Left ventricle myocardium inferior (tissue), 1 donor: ENCODE data around the gene GRIN3A. TPM values are rescaled to one million over a fixed set of nuclear protein-coding genes. Genes with fewer than 3 reads are reported as not detected.
A peak's percentile ranks its signal among the peaks of the same experiment; 100 is the strongest.

Experiments used
- DNase-seq: peaks from one replicate; pipeline ENCODE4 v3.0.0-alpha.2; 2020
- H3K27ac ChIP-seq: fragments of 200-600 bp; replicated peaks from 2 replicates; pipeline ENCODE4 v1.8.0; 2021
- H3K27me3 ChIP-seq: fragments of 200-600 bp; 2 replicates; pipeline ENCODE4 v1.8.0; 2021; ENCODE audit warnings: low read depth
- H3K36me3 ChIP-seq: fragments of 200-600 bp; 2 replicates; pipeline ENCODE4 v1.8.0; 2021
- H3K4me1 ChIP-seq: fragments of 200-600 bp; 2 replicates; pipeline ENCODE4 v1.8.0; 2021
- H3K4me3 ChIP-seq: fragments of 200-600 bp; 2 replicates; pipeline ENCODE4 v1.8.0; 2021; ENCODE audit warnings: mild to moderate bottlenecking, moderate library complexity
- H3K9me3 ChIP-seq: fragments of 200-600 bp; replicated peaks from 2 replicates; pipeline ENCODE4 v1.8.0; 2021
- intact Hi-C: fragments of 100-400 bp; cut with micrococcal nuclease; formaldehyde crosslinking; loops from one replicate; pipeline ENCODE4 v1.11.0; 2022
- total RNA-seq: library from RNA; stranded (reverse); fragmentation: NEBNext Ultra II Directional; extraction: Animal tissue kit (Norgen Biotek cat#: 25700); gene quantifications from one replicate; pipeline ENCODE4 v1.2.1, GENCODE V29; 2021
- TF ChIP-seq, protein P1 (sequence below): fragments of 200-600 bp; IDR thresholded peaks from 2 replicates; pipeline ENCODE4 v1.8.0; 2021; ENCODE audit warnings: antibody characterized with exemption, mild to moderate bottlenecking, borderline replicate concordance
- donor health status: DM: no; HTN: yes; CAD: no; lungs with severe emphysema.

Gene GRIN3A
- total RNA-seq, 1 donor from 2014 or later, result 0.49 TPM

DNA sequence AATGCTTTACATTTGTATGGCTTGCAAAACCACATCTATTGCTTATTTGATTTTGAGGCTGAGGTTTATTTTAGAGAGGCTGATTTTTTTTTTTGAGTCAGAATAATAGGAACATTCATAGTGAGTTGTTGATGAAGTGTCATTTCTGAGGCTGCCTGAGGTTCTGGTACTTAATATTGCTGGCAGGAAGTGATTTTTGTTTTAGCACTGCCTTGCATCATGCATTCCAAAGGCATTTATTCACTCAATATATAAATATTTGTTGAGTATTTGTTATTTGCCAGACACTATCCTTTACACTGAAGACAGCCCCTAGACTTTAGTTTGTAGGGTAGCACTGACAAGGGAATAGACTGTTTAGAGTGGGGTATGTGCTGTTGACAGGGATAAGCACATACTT is 202.1 kb downstream of the GRIN3A start:
- no peak for DNase-seq
- H3K27me3 ChIP-seq, result no peaks in the 10 kb centered on the region
- no peak overlapping the region for H3K4me3 ChIP-seq
- TF ChIP-seq, protein P1, sequence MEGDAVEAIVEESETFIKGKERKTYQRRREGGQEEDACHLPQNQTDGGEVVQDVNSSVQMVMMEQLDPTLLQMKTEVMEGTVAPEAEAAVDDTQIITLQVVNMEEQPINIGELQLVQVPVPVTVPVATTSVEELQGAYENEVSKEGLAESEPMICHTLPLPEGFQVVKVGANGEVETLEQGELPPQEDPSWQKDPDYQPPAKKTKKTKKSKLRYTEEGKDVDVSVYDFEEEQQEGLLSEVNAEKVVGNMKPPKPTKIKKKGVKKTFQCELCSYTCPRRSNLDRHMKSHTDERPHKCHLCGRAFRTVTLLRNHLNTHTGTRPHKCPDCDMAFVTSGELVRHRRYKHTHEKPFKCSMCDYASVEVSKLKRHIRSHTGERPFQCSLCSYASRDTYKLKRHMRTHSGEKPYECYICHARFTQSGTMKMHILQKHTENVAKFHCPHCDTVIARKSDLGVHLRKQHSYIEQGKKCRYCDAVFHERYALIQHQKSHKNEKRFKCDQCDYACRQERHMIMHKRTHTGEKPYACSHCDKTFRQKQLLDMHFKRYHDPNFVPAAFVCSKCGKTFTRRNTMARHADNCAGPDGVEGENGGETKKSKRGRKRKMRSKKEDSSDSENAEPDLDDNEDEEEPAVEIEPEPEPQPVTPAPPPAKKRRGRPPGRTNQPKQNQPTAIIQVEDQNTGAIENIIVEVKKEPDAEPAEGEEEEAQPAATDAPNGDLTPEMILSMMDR, result no peak
- no peak overlapping the region for H3K27ac ChIP-seq
- H3K36me3 ChIP-seq, result peaks cover 48% of the 10 kb centered on the region
- H3K4me1 ChIP-seq, result peaks cover 55% of the 10 kb centered on the region
- intact Hi-C loops, result loop anchor here (10.0 kb wide), 1 partner anchor 132 kb away; no protein-coding TSS in a partner anchor
- H3K9me3 ChIP-seq, result no peaks in the 10 kb centered on the region

DNA sequence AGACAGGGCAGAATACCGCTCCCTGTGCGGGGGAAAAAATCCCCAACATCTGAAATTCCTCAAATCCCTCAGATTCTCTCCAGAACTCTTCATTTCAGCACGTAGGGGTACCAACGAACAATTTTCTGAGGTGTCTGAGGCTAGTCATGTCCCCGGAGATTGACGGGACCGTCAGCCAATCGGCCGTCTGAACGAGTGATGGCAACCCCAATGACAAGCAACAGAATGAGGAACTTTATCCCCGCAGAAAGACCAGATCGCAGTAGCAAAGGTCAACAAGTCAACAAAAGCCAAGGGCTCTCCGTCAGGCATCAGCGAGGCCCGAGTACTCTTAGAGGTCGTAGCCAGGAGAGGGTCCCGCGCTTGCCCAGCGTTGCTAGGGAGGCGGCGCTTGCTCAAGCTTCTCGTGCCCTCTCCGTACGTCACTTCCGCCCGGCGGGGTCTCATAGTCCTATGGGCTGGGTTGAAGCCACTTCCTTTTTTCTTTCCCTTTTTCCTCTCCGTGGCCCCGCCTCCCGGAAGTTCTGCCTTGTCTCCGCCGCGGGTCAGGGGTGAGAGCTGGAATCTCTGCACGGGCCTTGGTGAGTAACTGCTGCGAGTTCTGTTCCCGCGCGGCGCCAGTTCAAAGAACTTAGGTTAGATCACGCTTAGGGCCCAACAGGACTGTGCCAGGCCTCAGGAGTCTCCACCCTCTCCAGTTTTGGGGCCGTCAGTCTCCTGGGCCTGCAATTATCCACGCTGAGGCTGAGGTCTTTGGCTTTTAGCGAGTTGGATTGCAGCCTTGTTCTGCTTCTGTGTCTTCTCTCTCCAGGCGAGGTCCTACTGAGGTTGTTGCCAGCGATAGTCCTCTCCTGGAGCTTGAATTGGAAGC is 204.9 kb downstream of the GRIN3A start, which contains the start of gene RNF20:
RNF20 (plus strand) TSS at position 520 of the 871 bp plus-strand sequence. CDS start 1,571 bp downstream, outside the sequence.
- intact Hi-C loops, result loop anchor here (5.0 to 10.0 kb wide), 2 partner anchors 76 to 129 kb away; no protein-coding TSS in a partner anchor
- Histone ChIP-seq H3K36me3 (peaks cover 24% of the 10 kb centered on the region), H3K4me3 (peak within 1 kb of the TSS; percentile 82), H3K27ac (peak within 1 kb of the TSS; percentile 91), H3K4me1 (peaks cover 53% of the 10 kb centered on the region), H3K27me3 (no peaks in the 10 kb centered on the region), H3K9me3 (no peaks in the 10 kb centered on the region)
- TF ChIP-seq, protein P1, result no peak
- peak; percentile 100 for DNase-seq

DNA sequence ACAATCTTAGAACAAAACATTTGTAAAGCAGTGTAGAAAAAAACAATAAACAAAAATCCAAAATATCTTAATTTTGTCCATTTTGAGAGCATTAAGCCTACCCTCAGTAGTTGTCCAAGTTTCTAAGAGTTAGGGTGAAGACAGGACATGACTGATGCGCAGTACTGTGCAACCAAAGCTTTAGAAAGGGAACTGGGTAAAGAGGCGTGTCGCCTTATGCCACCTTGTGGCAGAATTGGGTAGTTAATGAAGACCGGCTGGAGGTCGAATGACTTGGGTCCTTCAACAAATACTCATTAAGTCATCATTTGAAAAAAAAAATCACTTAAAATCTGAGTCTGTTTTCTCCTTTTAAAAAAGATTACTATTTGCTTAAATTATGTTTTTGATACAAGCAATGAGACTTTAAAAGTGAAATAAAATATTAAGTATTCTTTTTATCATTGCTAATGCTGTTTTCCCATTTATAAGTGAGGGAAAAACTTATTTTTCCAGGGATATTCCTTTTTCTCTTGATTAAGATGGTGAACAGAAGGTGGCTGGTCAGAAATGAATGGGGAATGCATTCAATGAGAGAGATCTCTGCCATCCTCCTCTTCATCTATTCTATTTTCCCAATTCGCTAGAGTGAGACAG is 208.3 kb downstream of the GRIN3A start:
- no peaks in the 10 kb centered on the region for H3K9me3 ChIP-seq
- TF ChIP-seq, protein P1, result peak; percentile 87
- no peak overlapping the region for H3K27ac ChIP-seq
- H3K36me3 ChIP-seq, result no peaks in the 10 kb centered on the region
- no peak overlapping the region for H3K4me3 ChIP-seq
- no peaks in the 10 kb centered on the region for H3K27me3 ChIP-seq
- intact Hi-C loops, result loop anchor here (5.0 to 10.0 kb wide), 2 partner anchors 73 to 125 kb away; no protein-coding TSS in a partner anchor
- H3K4me1 ChIP-seq, result peaks cover 20% of the 10 kb centered on the region
- peak; percentile 41 for DNase-seq

DNA sequence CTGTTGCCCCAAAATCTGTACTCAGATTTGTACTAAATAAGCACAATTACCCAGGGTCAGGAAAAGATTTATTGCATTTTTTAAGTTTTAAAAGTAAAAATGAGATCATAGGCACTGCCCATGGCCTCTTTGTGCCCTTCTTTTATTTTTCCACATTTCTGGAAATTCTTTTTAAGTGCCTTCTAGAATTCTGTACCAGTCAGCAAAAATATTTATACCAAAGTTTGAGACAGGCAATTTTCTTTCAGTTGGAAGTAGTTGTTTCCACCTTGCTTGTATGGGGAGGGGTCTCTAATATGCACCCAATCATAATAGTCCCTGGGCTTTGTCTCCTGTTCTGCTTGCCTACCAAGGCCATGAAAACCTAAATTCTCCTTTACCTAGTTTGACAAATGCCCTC is 210.4 kb downstream of the GRIN3A start:
- H3K27ac ChIP-seq, result no peak overlapping the region
- H3K4me1 ChIP-seq, result peaks cover 2% of the 10 kb centered on the region
- no peak overlapping the region for H3K4me3 ChIP-seq
- peaks cover 9% of the 10 kb centered on the region for H3K27me3 ChIP-seq
- no peak for DNase-seq
- TF ChIP-seq, protein P1, result no peak
- H3K9me3 ChIP-seq, result no peaks in the 10 kb centered on the region
- intact Hi-C loops, result no loop called here
- no peaks in the 10 kb centered on the region for H3K36me3 ChIP-seq

DNA sequence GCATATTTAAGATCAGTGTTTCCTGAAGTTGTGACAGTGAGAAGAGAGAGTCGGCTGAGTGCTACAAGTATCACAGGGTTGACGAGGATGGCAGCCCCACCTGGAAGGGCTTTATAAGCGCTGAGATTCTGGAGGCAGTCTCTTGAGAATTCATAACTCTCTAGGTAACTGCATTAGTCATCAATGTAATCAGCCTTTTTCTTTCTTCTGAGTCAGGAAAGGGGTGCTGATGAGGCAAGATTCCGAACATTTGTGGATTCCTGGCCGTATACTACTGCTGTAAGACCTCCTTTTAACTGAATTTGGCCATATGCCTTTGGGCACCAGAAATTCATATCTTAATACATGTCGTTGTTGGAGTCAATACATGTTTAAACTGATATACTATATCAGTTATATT is 211.4 kb downstream of the GRIN3A start:
- Histone ChIP-seq H3K27me3 (peaks cover 9% of the 10 kb centered on the region), H3K36me3 (no peaks in the 10 kb centered on the region), H3K4me1 (no peaks in the 10 kb centered on the region), H3K4me3 (no peak overlapping the region), H3K9me3 (no peaks in the 10 kb centered on the region), H3K27ac (no peak overlapping the region)
- DNase-seq, result no peak
- TF ChIP-seq, protein P1, result no peak
- intact Hi-C loops, result no loop called here
